GM15510 (cell line): ENCODE data around the gene ATP1B3.

ENCODE experiments used
- POLR2A ChIP-seq: IDR thresholded peaks from 3 replicates; pipeline ENCODE4 v1.6.1; 2011; ENCODE audit warnings: borderline replicate concordance; ENCODE audit not compliant: insufficient read length; ENCODE audit errors: extremely low read depth

ATP1B3 gene

GRCh38 chr3:141945726-141946485 is 69.5 kb downstream of the ATP1B3 start:
- TF ChIP-seq POLR2A: no peak

- TF ChIP-seq POLR2A: no peak
These were observed 73.0 kb downstream of the ATP1B3 start for GRCh38 chr3:141949399-141949798.

- no peak for TF ChIP-seq POLR2A
These were observed 73.5 kb downstream of the ATP1B3 start for GRCh38 chr3:141949972-141950371.

GRCh38 chr3:141950572-141951493 is 74.4 kb downstream of the ATP1B3 start:
- TF ChIP-seq POLR2A: no peak

GRCh38 chr3:141952611-141953010 is 76.2 kb downstream of the ATP1B3 start:
- no peak for TF ChIP-seq POLR2A

- TF ChIP-seq POLR2A: no peak
These were observed 78.7 kb downstream of the ATP1B3 start for GRCh38 chr3:141955175-141955574.

- no peak for TF ChIP-seq POLR2A
These were observed 83.4 kb downstream of the ATP1B3 start for GRCh38 chr3:141959589-141960554.

GRCh38 chr3:141960731-141961130 is 84.3 kb downstream of the ATP1B3 start:
- no peak for TF ChIP-seq POLR2A

GRCh38 chr3:141963301-141963700 is 86.9 kb downstream of the ATP1B3 start:
- no peak for TF ChIP-seq POLR2A

GRCh38 chr3:141965471-141965870 is 89.0 kb downstream of the ATP1B3 start:
- no peak for TF ChIP-seq POLR2A

GRCh38 chr3:141969711-141970110 is 93.3 kb downstream of the ATP1B3 start:
- no peak for TF ChIP-seq POLR2A

GRCh38 chr3:141971571-141971970 is 95.1 kb downstream of the ATP1B3 start:
- TF ChIP-seq POLR2A: no peak

GRCh38 chr3:141972399-141972798 is 96.0 kb downstream of the ATP1B3 start:
- no peak for TF ChIP-seq POLR2A
